GM06990 (cell line): ENCODE data around the gene KCNJ3.

Experiments
- DNase-seq: peaks from one replicate; pipeline ENCODE4 v3.0.0-alpha.2; 2011; ENCODE audit not compliant: insufficient read length; ENCODE audit errors: extremely low read depth
- H3K27me3 ChIP-seq: replicated peaks from 2 replicates; pipeline ENCODE4 v1.6.0; 2011; ENCODE audit warnings: low read length; ENCODE audit not compliant: control insufficient read depth, insufficient read depth
- H3K36me3 ChIP-seq: 2 replicates; pipeline ENCODE4 v1.5.1; 2011; ENCODE audit warnings: low read length; ENCODE audit not compliant: control insufficient read depth, insufficient read depth
- H3K4me3 ChIP-seq: replicated peaks from 2 replicates; pipeline ENCODE4 v1.5.1; 2011; ENCODE audit warnings: low read depth, mild to moderate bottlenecking, control low read depth, low read length
- CTCF ChIP-seq: IDR thresholded peaks from 2 replicates; pipeline ENCODE4 v1.5.1; 2011; ENCODE audit warnings: low read length, control low read depth, mild to moderate bottlenecking, inconsistent platforms; ENCODE audit not compliant: insufficient read depth, poor library complexity, severe bottlenecking

The KCNJ3 gene

GRCh38 chr2:154698721-154699574 lies 453 bp downstream of the KCNJ3 start:
- no peak for DNase-seq
- no peak for TF ChIP-seq CTCF
- Histone ChIP-seq H3K27me3 (no peaks in the 10 kb centered on the region), H3K36me3 (no peaks in the 10 kb centered on the region), H3K4me3 (no peak overlapping the region)

- Histone ChIP-seq H3K4me3 (no peak overlapping the region), H3K27me3 (no peaks in the 10 kb centered on the region), H3K36me3 (no peaks in the 10 kb centered on the region)
- no peak for DNase-seq
- no peak for TF ChIP-seq CTCF
These were observed 1.1 kb downstream of the KCNJ3 start for GRCh38 chr2:154699575-154699930.

DNA sequence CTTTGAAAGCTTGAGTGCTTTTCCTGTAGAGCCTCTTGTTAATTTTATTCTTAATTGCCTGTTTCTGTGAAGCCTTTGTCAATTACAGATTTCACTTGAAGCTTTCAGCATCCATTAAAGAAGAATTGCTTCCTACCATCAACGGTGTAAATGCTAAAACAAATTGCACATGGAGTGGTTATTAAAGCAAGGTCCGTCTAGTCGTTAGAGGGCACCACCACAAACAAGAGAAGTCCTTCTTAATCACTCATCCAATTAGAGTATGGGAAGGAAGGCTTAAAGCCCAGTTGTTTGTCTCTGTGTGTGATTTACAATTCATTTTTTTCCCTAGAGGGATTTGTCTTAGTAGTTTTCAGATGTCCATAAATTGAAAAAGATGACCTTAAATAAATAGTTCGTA lies 1.6 kb downstream of the KCNJ3 start:
- TF ChIP-seq CTCF = no peak
- no peak for DNase-seq
- Histone ChIP-seq H3K36me3 (no peaks in the 10 kb centered on the region), H3K27me3 (no peaks in the 10 kb centered on the region), H3K4me3 (no peak overlapping the region)

- no peak for TF ChIP-seq CTCF
- DNase-seq = no peak
- no peaks in the 10 kb centered on the region for H3K36me3 ChIP-seq
- H3K4me3 ChIP-seq = no peak overlapping the region
- H3K27me3 ChIP-seq = no peaks in the 10 kb centered on the region
These were observed 6.5 kb downstream of the KCNJ3 start for GRCh38 chr2:154704991-154705390.

GRCh38 chr2:154706660-154707059 lies 8.2 kb downstream of the KCNJ3 start:
- no peak for DNase-seq
- no peaks in the 10 kb centered on the region for H3K36me3 ChIP-seq
- TF ChIP-seq CTCF = no peak
- H3K27me3 ChIP-seq = no peaks in the 10 kb centered on the region
- no peak overlapping the region for H3K4me3 ChIP-seq
